Ovary (tissue), 9 donors: ENCODE results near the gene CTRB2. TPM values are rescaled to one million over a fixed set of nuclear protein-coding genes. Genes with fewer than 3 reads are reported as not detected.

Source experiments
- DNase-seq, 5 donors: peaks; one replicate each; pipeline ENCODE4 v3.0.0-alpha.2; 2019 to 2020
- H3K27ac ChIP-seq, 2 donors: fragments of 200-600 bp; one replicate each; pipeline versions ENCODE4 v1.5.1 to v1.8.0; 2019 to 2022
- H3K27me3 ChIP-seq: fragments of 200-600 bp; one replicate; pipeline ENCODE4 v1.8.0; 2022
- H3K36me3 ChIP-seq: fragments of 200-600 bp; sonication (generic); one replicate; pipeline ENCODE4 v1.5.1; 2019
- H3K4me1 ChIP-seq: one replicate; pipeline ENCODE4 v1.8.1; 2013; ENCODE audit warnings: mild to moderate bottlenecking, moderate library complexity; ENCODE audit not compliant: insufficient read depth
- H3K4me3 ChIP-seq: fragments of 200-600 bp; sonication (generic); one replicate; pipeline ENCODE4 v1.5.1; 2017
- H3K9me3 ChIP-seq, 2 donors: fragments of 200-600 bp in 1 of 2; sonication (generic) in 1 of 2; one replicate each; pipeline versions ENCODE4 v1.5.1 to v1.8.1; 2013 to 2019; ENCODE audit warnings: mild to moderate bottlenecking in 1 of 2, moderate library complexity in 1 of 2
- EP300 ChIP-seq: sonication (generic); formaldehyde crosslinking; IDR thresholded peaks from one replicate; pipeline ENCODE4 v1.6.1; 2017; ENCODE audit warnings: antibody characterized with exemption
- POLR2A ChIP-seq: fragments of 450-650 bp; IDR thresholded peaks from one replicate; pipeline ENCODE4 v1.6.1; 2017; ENCODE audit warnings: antibody characterized with exemption, mild to moderate bottlenecking, moderate library complexity
- WGBS, 3 donors: extraction: QIAGEN DNeasy Blood & Tissue Kit in 1 of 3; methylation state at CpG; one replicate each; pipeline versions ENCODE4 v1.1.5 to v1.1.7; 2013 to 2017; 5-methylcytosine and 5-hydroxymethylcytosine counted together
- intact Hi-C, 4 donors: fragments of 100-400 bp; cut with DNase I; formaldehyde crosslinking; loops; one replicate each; pipeline versions ENCODE4 v1.11.0 to v1.15.1; 2022 to 2023
- polyA plus RNA-seq, 2 donors: library from polyadenylated mRNA; stranded (reverse); fragments of 200-250 nt in 1 of 2; fragments of 350-450 nt in 1 of 2; fragmentation: Illumina TruSeq in 1 of 2; extraction: RNeasy Lipid Tissue Mini Kit (QIAGEN cat#74804) in 1 of 2; gene quantifications; one replicate each; pipeline ENCODE4 v1.2.3, GENCODE V29; 2013 to 2014
- total RNA-seq, 7 donors: library from RNA; depleted of rRNA in 2 of 7; stranded (reverse); fragments of >200 nt in 2 of 7; fragmentation: NEBNext Ultra II Directional in 3 of 7; extraction: Animal tissue kit (Norgen Biotek cat#: 25700) in 3 of 7; gene quantifications; one replicate each; pipeline versions ENCODE4 v1.1.0 to v1.2.4, GENCODE V29; 2016 to 2023
- TF ChIP-seq, protein P1 (sequence below), 3 donors: fragments of 450-650 bp in 2 of 3; fragments of 200-600 bp in 1 of 3; IDR thresholded peaks; one replicate each; pipeline versions ENCODE4 v1.5.1 to v1.8.0; 2016 to 2022; ENCODE audit warnings: antibody characterized with exemption in 3 of 3, mild to moderate bottlenecking in 1 of 3
- donor health status: DM: no; HTN: no; CAD: no; lungs with moderate emphysema.
- donor health status: DM: no; HTN: no; CAD: no.
- donor health status: Bipolar disorder and iron deficiency.
- donor health status: DM: yes; HTN: yes; CAD: no.
- donor health status: DM: no; HTN: no; CAD: no.
- donor health status: DM: yes; HTN: yes; CAD: no.

Gene CTRB2
- total and polyA plus RNA-seq, 9 donors, result 0.62 to 28.7 (median 2.8) TPM; not detected in 4

DNA sequence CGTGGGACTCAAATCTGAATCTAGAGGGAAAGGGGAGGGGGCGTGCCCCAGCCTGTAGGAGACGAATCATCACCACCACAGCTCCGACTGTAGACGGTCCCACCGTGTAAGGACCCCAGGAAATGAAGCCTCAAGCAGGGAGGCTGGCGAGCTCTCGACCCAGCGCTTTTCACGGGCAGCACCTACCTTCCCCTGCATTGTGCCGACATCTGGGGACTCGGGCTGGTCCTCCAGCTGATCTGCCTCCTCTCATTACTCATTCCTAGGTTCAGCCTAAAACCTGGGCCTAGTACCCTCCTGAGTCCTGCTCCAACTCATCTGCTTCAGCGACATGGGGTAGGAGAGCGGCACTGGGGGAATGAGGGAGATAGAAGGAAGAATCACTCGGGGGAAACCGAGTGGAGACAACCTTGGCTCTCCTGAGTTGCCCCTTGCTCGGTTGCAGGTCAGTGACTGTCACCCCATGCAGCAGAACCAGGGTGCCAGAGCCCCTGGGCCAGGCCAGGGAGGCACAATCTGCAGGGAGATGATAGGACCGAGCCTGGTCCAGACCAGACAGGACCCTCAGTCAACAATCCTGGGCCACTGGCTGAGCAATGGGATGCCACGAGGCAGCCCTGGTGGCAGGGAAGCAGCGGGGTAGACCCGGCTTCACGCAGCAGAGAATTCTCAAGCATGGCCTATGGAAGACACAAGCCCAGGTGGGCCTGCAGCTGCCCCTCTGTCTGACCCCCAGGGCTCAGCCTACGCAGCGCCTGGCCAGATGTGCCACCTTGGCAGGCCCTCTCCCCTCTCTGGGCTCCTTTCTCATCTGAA, 45.3 kb upstream of the CTRB2 start:
- peak overlapping the region; percentile 45 for H3K27ac ChIP-seq
- H3K36me3 ChIP-seq, result no peaks in the 10 kb centered on the region
- DNase-seq, result peak in 4 of 5 donors; percentile 20 to 52 (median 38)
- no peaks in the 10 kb centered on the region for H3K27me3 ChIP-seq
- peak overlapping the region; percentile 68 for H3K4me3 ChIP-seq
- TF ChIP-seq POLR2A (no peak), EP300 (no peak)
- TF ChIP-seq, protein P1, sequence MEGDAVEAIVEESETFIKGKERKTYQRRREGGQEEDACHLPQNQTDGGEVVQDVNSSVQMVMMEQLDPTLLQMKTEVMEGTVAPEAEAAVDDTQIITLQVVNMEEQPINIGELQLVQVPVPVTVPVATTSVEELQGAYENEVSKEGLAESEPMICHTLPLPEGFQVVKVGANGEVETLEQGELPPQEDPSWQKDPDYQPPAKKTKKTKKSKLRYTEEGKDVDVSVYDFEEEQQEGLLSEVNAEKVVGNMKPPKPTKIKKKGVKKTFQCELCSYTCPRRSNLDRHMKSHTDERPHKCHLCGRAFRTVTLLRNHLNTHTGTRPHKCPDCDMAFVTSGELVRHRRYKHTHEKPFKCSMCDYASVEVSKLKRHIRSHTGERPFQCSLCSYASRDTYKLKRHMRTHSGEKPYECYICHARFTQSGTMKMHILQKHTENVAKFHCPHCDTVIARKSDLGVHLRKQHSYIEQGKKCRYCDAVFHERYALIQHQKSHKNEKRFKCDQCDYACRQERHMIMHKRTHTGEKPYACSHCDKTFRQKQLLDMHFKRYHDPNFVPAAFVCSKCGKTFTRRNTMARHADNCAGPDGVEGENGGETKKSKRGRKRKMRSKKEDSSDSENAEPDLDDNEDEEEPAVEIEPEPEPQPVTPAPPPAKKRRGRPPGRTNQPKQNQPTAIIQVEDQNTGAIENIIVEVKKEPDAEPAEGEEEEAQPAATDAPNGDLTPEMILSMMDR (IDR thresholded peaks at IDR 0.05), result no peak
- H3K9me3 ChIP-seq, result no peaks in the 10 kb centered on the region
- peaks cover 45% of the 10 kb centered on the region for H3K4me1 ChIP-seq
- intact Hi-C loops, result no loop called here
- 50 to 56% (median 56%) methylated on average over 24 of the region's 24 CpGs for WGBS, 3 donors

DNA sequence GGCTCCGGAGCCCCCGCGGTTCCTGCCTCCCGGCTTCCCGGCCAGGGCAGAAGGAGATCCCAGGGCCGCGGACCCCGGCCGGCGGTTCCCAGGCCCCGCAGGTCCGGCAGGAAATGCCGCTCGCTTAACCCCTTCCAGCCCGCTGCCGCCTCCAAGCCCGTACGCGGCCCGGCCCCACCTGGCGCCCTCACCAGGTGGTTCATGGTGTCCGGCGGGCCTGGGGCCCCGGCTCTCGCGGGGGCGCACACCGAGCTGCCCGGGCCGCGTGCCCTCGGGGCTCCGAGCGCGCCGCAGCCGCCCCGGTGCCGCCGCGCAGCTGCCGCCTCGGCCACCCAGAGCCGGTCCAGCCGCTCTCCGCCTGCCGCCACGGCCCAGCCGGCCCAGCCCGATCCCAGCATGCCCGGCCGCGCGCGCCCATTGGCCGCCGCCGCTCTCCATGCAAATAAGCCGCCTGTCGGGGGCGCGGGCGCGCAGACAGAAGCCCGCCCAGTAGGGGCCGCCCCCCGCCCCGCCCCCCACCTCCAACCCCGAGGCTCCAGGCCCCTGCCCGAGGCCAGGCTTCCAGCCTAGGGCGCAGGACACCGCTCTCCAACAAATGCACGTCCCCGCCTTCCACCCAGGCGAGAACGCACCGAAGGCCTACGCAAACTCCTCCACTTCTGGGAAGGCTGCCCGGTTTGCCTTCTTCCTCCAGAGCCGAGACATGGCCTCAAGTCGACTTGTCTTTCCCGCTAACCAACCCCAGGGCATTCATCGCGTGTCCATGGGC, 44.5 kb upstream of the CTRB2 start, which contains the start of gene BCAR1:
TSS of gene BCAR1 (minus strand) at position 345 of the 769 bp plus-strand sequence. CDS start at position 203, 142 bp downstream.
- no peaks in the 10 kb centered on the region for H3K36me3 ChIP-seq
- TF ChIP-seq EP300 (no peak), POLR2A (peak; percentile 15)
- TF ChIP-seq, protein P1 (IDR thresholded peaks at IDR 0.05), result peak in 1 of 3 donors; percentile 25
- H3K4me1 ChIP-seq, result peaks cover 42% of the 10 kb centered on the region
- no peaks in the 10 kb centered on the region for H3K9me3 ChIP-seq
- H3K27ac ChIP-seq, result peak within 1 kb of the TSS; percentile 45 to 53
- peak within 1 kb of the TSS; percentile 68 for H3K4me3 ChIP-seq
- intact Hi-C loops, result no loop called here
- no peaks in the 10 kb centered on the region for H3K27me3 ChIP-seq
- DNase-seq, result peak; percentile 85 to 90 (median 88)
- WGBS, 3 donors, result 1 to 3% (median 2%) methylated on average over 42 to 84 of the region's 84 CpGs

DNA sequence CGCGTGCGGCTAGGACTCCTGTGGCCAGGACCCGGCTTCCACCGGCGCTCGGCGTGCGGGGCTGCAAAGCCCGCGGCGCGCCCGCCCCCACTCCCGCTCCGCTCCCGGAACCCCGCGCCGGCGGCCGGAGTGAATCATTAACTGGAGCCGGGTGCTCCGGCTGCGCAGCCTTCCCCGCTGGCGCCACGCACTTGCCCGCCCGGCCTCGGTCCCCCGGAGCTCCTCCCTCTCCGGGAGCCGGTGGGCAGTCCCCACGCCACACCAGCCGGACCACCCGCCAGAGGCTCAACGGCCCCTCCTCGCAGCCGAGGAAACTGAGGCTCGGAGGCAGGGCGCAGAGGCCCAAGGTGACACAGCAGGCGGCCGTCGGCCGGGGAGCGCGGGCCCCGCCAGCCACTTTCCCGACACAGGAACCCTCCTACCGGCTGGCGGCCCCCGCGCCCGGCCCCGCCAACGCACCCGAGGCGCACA, 43.9 kb upstream of the CTRB2 start:
- Histone ChIP-seq H3K36me3 (no peaks in the 10 kb centered on the region), H3K27ac (peak overlapping the region; percentile 34 to 53), H3K9me3 (no peaks in the 10 kb centered on the region), H3K4me3 (peak overlapping the region; percentile 68), H3K27me3 (no peaks in the 10 kb centered on the region), H3K4me1 (peaks cover 41% of the 10 kb centered on the region)
- TF ChIP-seq EP300 (no peak), POLR2A (no peak)
- TF ChIP-seq, protein P1 (IDR thresholded peaks at IDR 0.05), result no peak
- WGBS, 3 donors, result 0 to 1% (median 0%) methylated on average over 7 to 59 of the region's 59 CpGs
- peak in 4 of 5 donors; percentile 30 to 62 (median 57) for DNase-seq
- intact Hi-C loops, result no loop called here

DNA sequence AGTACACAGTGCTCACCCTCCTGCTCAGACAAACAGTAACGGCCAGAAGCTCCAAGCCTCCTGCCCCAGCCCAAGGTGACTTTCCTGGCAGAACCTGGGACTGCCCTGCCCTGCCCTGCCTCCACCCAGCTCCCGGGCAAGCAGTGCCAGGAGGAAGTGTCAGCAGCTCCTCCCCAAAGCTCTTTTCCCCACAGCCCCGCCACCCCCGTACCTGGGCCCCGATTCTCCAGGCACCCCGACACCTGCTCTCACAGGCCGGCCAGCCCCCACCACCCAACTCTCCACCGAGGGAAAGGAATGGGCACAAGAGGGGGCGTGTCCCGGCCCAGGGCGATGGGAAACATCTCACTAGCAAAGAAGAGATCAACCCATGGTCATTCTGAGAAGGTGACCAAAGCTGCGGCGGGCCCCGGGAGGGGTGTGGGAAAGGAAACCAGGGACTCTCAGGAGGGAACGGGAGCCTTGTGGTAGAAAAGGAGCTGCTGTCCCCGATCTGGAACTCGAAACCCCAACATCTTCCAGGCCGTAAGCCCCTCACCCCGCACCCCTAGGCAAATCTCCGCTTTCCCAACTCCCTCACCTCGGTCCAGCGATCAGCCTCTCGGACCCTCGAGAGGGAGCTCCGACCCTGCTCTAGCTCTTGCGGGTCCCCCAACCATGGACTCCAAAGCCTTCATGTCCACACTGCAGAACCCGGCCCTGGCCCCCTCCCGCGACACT, 43.3 kb upstream of the CTRB2 start:
- Histone ChIP-seq H3K4me3 (peak overlapping the region; percentile 68), H3K4me1 (peaks cover 42% of the 10 kb centered on the region), H3K9me3 (no peaks in the 10 kb centered on the region), H3K27me3 (no peaks in the 10 kb centered on the region), H3K27ac (peak overlapping the region; percentile 34 to 53), H3K36me3 (no peaks in the 10 kb centered on the region)
- TF ChIP-seq, protein P1 (IDR thresholded peaks at IDR 0.05), result no peak
- TF ChIP-seq EP300, result no peak
- TF ChIP-seq POLR2A, result no peak
- DNase-seq, result peak in 4 of 5 donors; percentile 20 to 52 (median 45)
- 7% methylated on average over 29 of the region's 29 CpGs for WGBS, 3 donors
- intact Hi-C loops, result no loop called here
